ENCODE measurements around the gene ABCD3.
"Not testable (repeated sequence)": the region's sequence is repeated elsewhere in the genome, so short reads cannot be mapped to it uniquely, and the experiment has no call there.

Gene ABCD3

GRCh38 chr1:94553931-94554330 is 135.7 kb downstream of the ABCD3 start:
- no peak for DNase-seq

GRCh38 chr1:94554580-94554979 is 136.4 kb downstream of the ABCD3 start:
- no peak for DNase-seq

GRCh38 chr1:94555091-94555490 is 136.9 kb downstream of the ABCD3 start:
- no peak for DNase-seq

- DNase-seq, result no peak
These were observed 141.7 kb downstream of the ABCD3 start for GRCh38 chr1:94559921-94560320.

GRCh38 chr1:94560333-94560732 is 142.1 kb downstream of the ABCD3 start:
- DNase-seq, result no peak

GRCh38 chr1:94562519-94563260 is 144.5 kb downstream of the ABCD3 start:
- no peak for DNase-seq

- no peak for DNase-seq
These were observed 147.7 kb downstream of the ABCD3 start for GRCh38 chr1:94565901-94566300.

- DNase-seq, result not testable (repeated sequence)
These were observed 148.2 kb downstream of the ABCD3 start for GRCh38 chr1:94566436-94566835.

GRCh38 chr1:94567975-94568607 is 149.9 kb downstream of the ABCD3 start:
- not testable (repeated sequence) for DNase-seq
